B cell (primary cell): ENCODE results near the gene PPP1R12A. TPM values are rescaled to one million over a fixed set of nuclear protein-coding genes. Genes with fewer than 3 reads are reported as not detected.

Source experiments
- ATAC-seq: fragments of 200-7000 bp; cut with Tn5 transposase; one replicate; pipeline ENCODE4 v1.10.0; 2021; ENCODE audit warnings: low read depth, mild to moderate bottlenecking, moderate number of reproducible peaks, moderate library complexity
- CTCF ChIA-PET: fragments of 350-600 bp; sonication (Branson Sonifier 250); formaldehyde crosslinking; loops from one replicate; lab custom pipeline; 2021; ENCODE audit warnings: antibody characterized with exemption, inconsistent platforms; lab: Charles Lee
- POLR2A ChIA-PET: fragments of 350-600 bp; sonication (Branson Sonifier 250); formaldehyde crosslinking; loops from one replicate; lab custom pipeline; 2021; ENCODE audit warnings: antibody characterized with exemption; lab: Charles Lee
- DNase-seq: peaks from one replicate; pipeline ENCODE4 v3.0.0; 2013
- H2AFZ ChIP-seq: 2 replicates; pipeline ENCODE4 v1.6.1; 2012; ENCODE audit warnings: mild to moderate bottlenecking, low read depth, low read length; ENCODE audit not compliant: insufficient read depth, poor library complexity, severe bottlenecking
- H3K27ac ChIP-seq, 2 donors: 1 replicate in 1 of 2; 2 replicates in 1 of 2; pipeline ENCODE4 v1.5.1; 2012 to 2013; ENCODE audit warnings: low read length in 2 of 2, mild to moderate bottlenecking in 2 of 2, moderate library complexity in 1 of 2
- H3K27me3 ChIP-seq, 4 experiments: fragments of 200-600 bp in 1 of 4; sonication (generic) in 1 of 4; replicated peaks in 1 of 4; 1 replicate in 2 of 4; 2 replicates in 2 of 4; pipeline versions ENCODE4 v1.6.1 to v1.7.0; 2013 to 2016; ENCODE audit warnings: low read length in 3 of 4, mild to moderate bottlenecking in 2 of 4, mixed read lengths in 1 of 4, moderate library complexity in 1 of 4; ENCODE audit not compliant: insufficient read depth in 4 of 4, control insufficient read depth in 3 of 4; ENCODE audit errors: control extremely low read depth in 1 of 4
- H3K36me3 ChIP-seq, 2 experiments: replicated peaks in 1 of 2; 1 replicate in 1 of 2; 2 replicates in 1 of 2; pipeline versions ENCODE4 v1.6.1 to v1.7.1; 2013; ENCODE audit warnings: low read length in 1 of 2; ENCODE audit not compliant: insufficient read depth in 2 of 2, control insufficient read depth in 1 of 2; ENCODE audit errors: control extremely low read depth in 1 of 2, extremely low read depth in 1 of 2
- H3K4me1 ChIP-seq, 2 donors: fragments of 200-600 bp in 1 of 2; sonication (generic) in 1 of 2; 1 replicate in 1 of 2; 2 replicates in 1 of 2; pipeline versions ENCODE4 v1.5.1 to v1.6.1; 2013 to 2017; ENCODE audit warnings: low read length in 2 of 2; ENCODE audit not compliant: control insufficient read depth in 2 of 2, insufficient read depth in 2 of 2
- H3K4me2 ChIP-seq: replicated peaks from 2 replicates; pipeline ENCODE3; 2012; ENCODE audit warnings: mild to moderate bottlenecking, low read depth, low read length; ENCODE audit not compliant: poor library complexity, severe bottlenecking
- H3K4me3 ChIP-seq, 5 experiments: fragments of 200-600 bp in 1 of 5; sonication (generic) in 1 of 5; 1 replicate in 3 of 5; 2 replicates in 2 of 5; pipeline versions ENCODE4 v1.5.1 to v1.7.0; 2011 to 2016; ENCODE audit warnings: low read length in 4 of 5, mild to moderate bottlenecking in 4 of 5, low read depth in 2 of 5, control low read depth in 1 of 5, moderate library complexity in 1 of 5; ENCODE audit not compliant: insufficient read depth in 1 of 5; ENCODE audit errors: control extremely low read depth in 1 of 5, extremely low read depth in 1 of 5
- H3K79me2 ChIP-seq: fragments of 200-600 bp; sonication (generic); one replicate; pipeline ENCODE4 v1.6.0; 2016; ENCODE audit warnings: low read length; ENCODE audit not compliant: control insufficient read depth, insufficient read depth
- H3K9ac ChIP-seq: fragments of 200-600 bp; sonication (generic); 2 replicates; pipeline ENCODE4 v1.6.1; 2017; ENCODE audit warnings: mild to moderate bottlenecking, low read length, moderate library complexity
- H3K9me3 ChIP-seq, 3 donors: one replicate each; pipeline versions ENCODE4 v1.6.1 to v1.7.1; 2013; ENCODE audit warnings: low read length in 2 of 3; ENCODE audit not compliant: control insufficient read depth in 2 of 3, insufficient read depth in 1 of 3; ENCODE audit errors: control extremely low read depth in 1 of 3
- H4K20me1 ChIP-seq: 2 replicates; pipeline ENCODE4 v1.6.0; 2012; ENCODE audit warnings: mild to moderate bottlenecking, low read length; ENCODE audit not compliant: insufficient read depth, control insufficient read depth, poor library complexity, severe bottlenecking
- H3K27ac Mint-ChIP-seq: one replicate; pipeline ENCODE4 v1.8.0; 2021; ENCODE audit warnings: mixed read lengths
- H3K27me3 Mint-ChIP-seq: one replicate; pipeline ENCODE4 v1.8.0; 2021; ENCODE audit warnings: mixed read lengths
- H3K4me1 Mint-ChIP-seq: one replicate; pipeline ENCODE4 v1.8.0; 2021; ENCODE audit warnings: mixed read lengths
- H3K4me3 Mint-ChIP-seq: one replicate; pipeline ENCODE4 v1.8.0; 2021; ENCODE audit warnings: mixed read lengths
- H3K9me3 Mint-ChIP-seq: one replicate; pipeline ENCODE4 v1.8.0; 2022; ENCODE audit warnings: mixed read lengths; ENCODE audit not compliant: insufficient read depth
- CTCF ChIP-seq: fragments of 200-600 bp; IDR thresholded peaks from one replicate; pipeline ENCODE4 v1.8.0; 2022; ENCODE audit warnings: antibody characterized with exemption, mild to moderate bottlenecking
- EZH2 ChIP-seq: IDR thresholded peaks from 2 replicates; pipeline ENCODE4 v1.6.1; 2012; ENCODE audit warnings: borderline replicate concordance, low read depth, mild to moderate bottlenecking, moderate library complexity, low read length; ENCODE audit not compliant: insufficient read depth, poor library complexity, severe bottlenecking
- WGBS: methylation state at CpG from one replicate; pipeline ENCODE4 v1.1.5; 2013; ENCODE audit warnings: missing lambda C conversion rate; ENCODE audit not compliant: insufficient coverage; 5-methylcytosine and 5-hydroxymethylcytosine counted together
- intact Hi-C: fragments of 100-400 bp; cut with micrococcal nuclease; formaldehyde crosslinking; loops from one replicate; pipeline ENCODE4 v1.10.0; 2022
- polyA plus RNA-seq: library from polyadenylated mRNA; depleted of rRNA; stranded (reverse); fragments of >200 nt; gene quantifications from 2 replicates; pipeline ENCODE4 v1.2.3, GENCODE V29; 2012
- total RNA-seq, 2 donors: library from RNA; stranded (reverse); fragments of 120-200 nt in 1 of 2; gene quantifications; 1 replicate in 1 of 2; 2 replicates in 1 of 2; pipeline versions ENCODE4 v1.2.3 to v1.2.4, GENCODE V29; 2013 to 2022

Gene PPP1R12A
- total and polyA plus RNA-seq, 2 donors (not counting 1 experiment from before 2014, with no cell fraction given): 18.3 to 110 TPM

GRCh38 chr12:79870916-79871315, 64.0 kb downstream of the PPP1R12A start:
- no peaks in the 10 kb centered on the region for H3K9me3 ChIP-seq
- H3K4me3 Mint-ChIP-seq: no peak overlapping the region
- ATAC-seq (no peak), DNase-seq (no peak)
- intact Hi-C loops: no loop called here
- peaks cover 81% of the 10 kb centered on the region for H3K79me2 ChIP-seq
- H3K4me1 Mint-ChIP-seq: peaks cover 52% of the 10 kb centered on the region
- ChIA-PET POLR2A (no interaction called here), CTCF (no interaction called here)
- no peak for TF ChIP-seq CTCF
- TF ChIP-seq EZH2: no peak
- H3K4me1 ChIP-seq: peaks cover 7 to 8% of the 10 kb centered on the region in 2 donors
- no peaks in the 10 kb centered on the region for H3K27me3 Mint-ChIP-seq
- no peak overlapping the region for H3K27ac Mint-ChIP-seq
- no peak overlapping the region for H3K4me2 ChIP-seq
- no peak overlapping the region for H3K9ac ChIP-seq
- H4K20me1 ChIP-seq: peaks cover 20% of the 10 kb centered on the region
- H3K27ac ChIP-seq: no peak overlapping the region
- H3K4me3 ChIP-seq: no peak overlapping the region
- H2AFZ ChIP-seq: no peak overlapping the region
- no peaks in the 10 kb centered on the region for H3K27me3 ChIP-seq
- no peaks in the 10 kb centered on the region for H3K9me3 Mint-ChIP-seq
- H3K36me3 ChIP-seq: peaks cover 12 to 38% of the 10 kb centered on the region in 2 experiments

GRCh38 chr12:79859646-79860045, 75.3 kb downstream of the PPP1R12A start:
- Histone ChIP-seq H2AFZ (no peak overlapping the region), H3K79me2 (peaks cover 85% of the 10 kb centered on the region), H3K9me3 (peaks cover 0 to 5% (median 0%) of the 10 kb centered on the region in 3 donors), H3K4me1 (no peaks in the 10 kb centered on the region), H3K4me3 (no peak overlapping the region), H3K27ac (no peak overlapping the region), H3K9ac (no peak overlapping the region), H3K27me3 (no peaks in the 10 kb centered on the region), H3K36me3 (peaks cover 4% of the 10 kb centered on the region in 2 experiments), H4K20me1 (peaks cover 65% of the 10 kb centered on the region), H3K4me2 (no peak overlapping the region)
- POLR2A ChIA-PET: no interaction called here
- Mint-ChIP-seq H3K9me3 (peaks cover 2% of the 10 kb centered on the region), H3K4me1 (peaks cover 32% of the 10 kb centered on the region), H3K27ac (no peak overlapping the region), H3K4me3 (no peak overlapping the region), H3K27me3 (no peaks in the 10 kb centered on the region)
- no peak for ATAC-seq
- intact Hi-C loops: no loop called here
- TF ChIP-seq EZH2: no peak
- no peak for TF ChIP-seq CTCF
- CTCF ChIA-PET: no interaction called here
- 100% methylated on average over 1 of the region's 8 CpGs for WGBS
- no peak for DNase-seq
